SK-N-SH (cell line): ENCODE data around the gene CNTNAP2. TPM values are rescaled to one million over a fixed set of nuclear protein-coding genes. Genes with fewer than 3 reads are reported as not detected.

ENCODE experiments used
- CTCF ChIA-PET: fragments of 300-600, 350-600 bp; formaldehyde crosslinking; extraction: SDS; loops from one replicate; lab custom pipeline; 2021; lab: Yijun Ruan, JAX
- POLR2A ChIA-PET: fragments of 350-600 bp; sonication (Branson Sonifier 250); formaldehyde crosslinking; extraction: SDS; loops from one replicate; lab custom pipeline; 2020; ENCODE audit warnings: antibody characterized with exemption, inconsistent platforms; lab: Yijun Ruan, JAX
- DNase-seq: peaks from one replicate; pipeline ENCODE4 v3.0.0; 2012
- H2AFZ ChIP-seq: fragments of 200-600 bp; sonication (generic); 2 replicates; pipeline ENCODE4 v1.8.1; 2016; ENCODE audit warnings: antibody characterized with exemption, mild to moderate bottlenecking, low read depth
- H3F3A ChIP-seq: fragments of 200-600 bp; sonication (generic); replicated peaks from 2 replicates; pipeline ENCODE3; 2016; ENCODE audit warnings: antibody characterized with exemption, mild to moderate bottlenecking; ENCODE audit not compliant: insufficient read depth
- H3K27ac ChIP-seq, 2 experiments: fragments of 200-500 bp in 1 of 2; fragments of 200-600 bp in 1 of 2; sonication (Bioruptor generic) in 1 of 2; sonication (generic), shearing (Covaris generic) in 1 of 2; 2 replicates each; pipeline versions ENCODE4 v1.5.1 to v1.6.1; 2014 to 2016; ENCODE audit warnings: low read depth in 2 of 2, inconsistent platforms in 1 of 2, low read length in 1 of 2, mild to moderate bottlenecking in 1 of 2, mixed read lengths in 1 of 2
- H3K27me3 ChIP-seq: fragments of 200-600 bp; sonication (generic), shearing (Covaris generic); 2 replicates; pipeline ENCODE4 v1.6.1; 2016; ENCODE audit warnings: mixed run types; ENCODE audit not compliant: insufficient read depth
- H3K36me3 ChIP-seq, 2 experiments: fragments of 200-500 bp in 1 of 2; fragments of 200-600 bp in 1 of 2; sonication (Bioruptor generic) in 1 of 2; sonication (generic) in 1 of 2; replicated peaks in 1 of 2; 2 replicates each; pipeline versions ENCODE3 to v1.5.1; 2014 to 2016; ENCODE audit warnings: low read length in 1 of 2, mild to moderate bottlenecking in 1 of 2; ENCODE audit not compliant: insufficient read depth in 2 of 2, control insufficient read depth in 1 of 2
- H3K4me1 ChIP-seq, 2 experiments: fragments of 200-500 bp in 1 of 2; fragments of 200-600 bp in 1 of 2; sonication (Bioruptor generic) in 1 of 2; sonication (generic), shearing (Covaris generic) in 1 of 2; 2 replicates each; pipeline versions ENCODE4 v1.5.1 to v1.6.1; 2014 to 2016; ENCODE audit warnings: low read depth in 1 of 2, low read length in 1 of 2, mixed run types in 1 of 2; ENCODE audit not compliant: insufficient read depth in 2 of 2, control insufficient read depth in 1 of 2
- H3K4me2 ChIP-seq: fragments of 200-600 bp; sonication (generic), shearing (Covaris generic); 2 replicates; pipeline ENCODE4 v1.6.1; 2017; ENCODE audit warnings: mixed run types
- H3K4me3 ChIP-seq, 2 experiments: fragments of 200-500 bp in 1 of 2; fragments of 200-600 bp in 1 of 2; sonication (Bioruptor generic) in 1 of 2; sonication (generic), shearing (Covaris generic) in 1 of 2; 2 replicates each; pipeline versions ENCODE4 v1.5.1 to v1.8.1; 2014 to 2016; ENCODE audit warnings: low read depth in 2 of 2, inconsistent platforms in 1 of 2, low read length in 1 of 2, mild to moderate bottlenecking in 1 of 2, mixed read lengths in 1 of 2, moderate library complexity in 1 of 2
- H3K79me2 ChIP-seq: fragments of 200-600 bp; sonication (generic); 2 replicates; pipeline ENCODE4 v1.8.1; 2017; ENCODE audit warnings: mild to moderate bottlenecking; ENCODE audit not compliant: insufficient read depth
- H3K9ac ChIP-seq: fragments of 200-600 bp; sonication (generic); 2 replicates; pipeline ENCODE4 v1.6.1; 2017; ENCODE audit warnings: mixed run types
- H3K9me2 ChIP-seq: fragments of 200-600 bp; sonication (generic); 2 replicates; pipeline ENCODE4 v1.6.1; 2017; ENCODE audit warnings: mixed run types
- H3K9me3 ChIP-seq: fragments of 200-600 bp; sonication (generic); 2 replicates; pipeline ENCODE4 v1.6.1; 2017; ENCODE audit warnings: mixed run types, mild to moderate bottlenecking, moderate library complexity
- H4K20me1 ChIP-seq: fragments of 200-600 bp; sonication (generic); 2 replicates; pipeline ENCODE4 v1.6.1; 2017; ENCODE audit warnings: mild to moderate bottlenecking, mixed run types; ENCODE audit not compliant: insufficient read depth
- CHD2 ChIP-seq: fragments of 150-350 bp; IDR thresholded peaks from 2 replicates; pipeline ENCODE4 v1.6.1; 2018; ENCODE audit warnings: low read length; ENCODE audit not compliant: partially characterized antibody
- CTCF ChIP-seq: fragments of 200-600 bp; sonication (generic); IDR thresholded peaks from 2 replicates; pipeline ENCODE4 v1.6.1; 2017; ENCODE audit warnings: antibody characterized with exemption, mild to moderate bottlenecking, moderate library complexity
- ELF1 ChIP-seq: IDR thresholded peaks from 2 replicates; pipeline ENCODE4 v1.4.0; 2012
- EP300 ChIP-seq, 2 experiments: IDR thresholded peaks; 2 replicates each; pipeline versions ENCODE4 v1.4.0 to v1.6.1; 2012; ENCODE audit warnings: borderline replicate concordance in 1 of 2, low read depth in 1 of 2, low read length in 1 of 2
- EZH2phosphoT487 ChIP-seq: fragments of 200-600 bp; sonication (generic); IDR thresholded peaks from 2 replicates; pipeline ENCODE4 v1.6.1; 2017; ENCODE audit warnings: low read depth, mixed run types, mild to moderate bottlenecking, antibody characterized with exemption, moderate library complexity, borderline replicate concordance
- FOSL2 ChIP-seq: IDR thresholded peaks from 2 replicates; pipeline ENCODE4 v1.4.0; 2012; ENCODE audit warnings: low read depth, mild to moderate bottlenecking, moderate library complexity, borderline replicate concordance
- MAX ChIP-seq: IDR thresholded peaks from 2 replicates; pipeline ENCODE4 v1.4.0; 2012; ENCODE audit warnings: low read depth
- MEF2A ChIP-seq: IDR thresholded peaks from 2 replicates; pipeline ENCODE4 v1.4.0; 2012; ENCODE audit warnings: low read depth, borderline replicate concordance
- NFIC ChIP-seq: IDR thresholded peaks from 2 replicates; pipeline ENCODE4 v1.4.0; 2012; ENCODE audit warnings: borderline replicate concordance
- NRF1 ChIP-seq: IDR thresholded peaks from 2 replicates; pipeline ENCODE4 v1.6.1; 2012; ENCODE audit warnings: low read depth, mild to moderate bottlenecking, low read length
- PBX3 ChIP-seq: IDR thresholded peaks from 2 replicates; pipeline ENCODE4; 2012
- RAD21 ChIP-seq: IDR thresholded peaks from 2 replicates; pipeline ENCODE4 v1.6.1; 2012; ENCODE audit warnings: mild to moderate bottlenecking, low read length
- RFX5 ChIP-seq: IDR thresholded peaks from 2 replicates; pipeline ENCODE4 v1.6.1; 2012; ENCODE audit warnings: mild to moderate bottlenecking, improper control_type of control experiment, low read length
- RXRA ChIP-seq: IDR thresholded peaks from 2 replicates; pipeline ENCODE4 v1.4.0; 2012; ENCODE audit warnings: low read depth, mild to moderate bottlenecking, borderline replicate concordance
- TCF12 ChIP-seq: IDR thresholded peaks from 2 replicates; pipeline ENCODE4 v1.4.0; 2012
- WGBS: methylation state at CpG from one replicate; pipeline ENCODE4 v1.1.6; 2017; ENCODE audit warnings: low lambda C conversion rate; 5-methylcytosine and 5-hydroxymethylcytosine counted together
- polyA plus RNA-seq, 3 experiments: library from polyadenylated mRNA; depleted of rRNA; stranded (reverse); fragments of >200 nt; gene quantifications; 2 replicates each; pipeline ENCODE4 v1.2.3, GENCODE V29; 2012

CNTNAP2 gene
- polyA plus RNA-seq, 1 of the 3 experiments (the other 2 are of a cell fraction) = 3.4 TPM

- TF ChIP-seq CTCF = no peak
- TF ChIP-seq NRF1 = no peak
- no peak for TF ChIP-seq MEF2A
- TF ChIP-seq RXRA = no peak
- no peak for TF ChIP-seq ELF1
- TF ChIP-seq RAD21 = no peak
- TF ChIP-seq CHD2 = no peak
- TF ChIP-seq PBX3 = no peak
- no peak for TF ChIP-seq NFIC
- TF ChIP-seq EP300 (IDR thresholded peaks at IDR 0.05; ENCODE audit: borderline replicate concordance in 1 of 2, low read depth in 1 of 2, low read length in 1 of 2) = no peak
- no peak for TF ChIP-seq RFX5
These were observed 316.9 kb downstream of the CNTNAP2 start (continued) for GRCh38 chr7:146433501-146433900.

GRCh38 chr7:146443102-146443501 is 326.5 kb downstream of the CNTNAP2 start:
- no peak for TF ChIP-seq EZH2phosphoT487
- no peak for TF ChIP-seq PBX3
- no peak for TF ChIP-seq MAX
- TF ChIP-seq FOSL2 = no peak
- TF ChIP-seq NFIC = no peak
- TF ChIP-seq TCF12 = no peak
- Histone ChIP-seq H3K27me3 (no peaks in the 10 kb centered on the region), H3K27ac (no peak overlapping the region), H2AFZ (no peak overlapping the region), H3K4me3 (no peak overlapping the region), H3F3A (no peaks in the 10 kb centered on the region), H3K9ac (no peak overlapping the region), H3K36me3 (no peaks in the 10 kb centered on the region), H4K20me1 (no peaks in the 10 kb centered on the region), H3K4me1 (no peaks in the 10 kb centered on the region; a peak in 1 of 4 replicates), H3K9me3 (no peaks in the 10 kb centered on the region), H3K4me2 (no peak overlapping the region), H3K9me2 (no peaks in the 10 kb centered on the region), H3K79me2 (no peaks in the 10 kb centered on the region)
- ChIA-PET CTCF (no interaction called here), POLR2A (no interaction called here)
- DNase-seq = no peak
- WGBS = 74% methylated on average over 9 of the region's 9 CpGs
